GM21825 (cell line): ENCODE data around the gene NFIC.

ENCODE experiments used
- ATAC-seq: cut with Tn5 transposase; IDR thresholded peaks from one replicate; pipeline ENCODE4 v1.9.1; 2021; ENCODE audit warnings: mild to moderate bottlenecking, moderate library complexity; ENCODE audit not compliant: unreplicated experiment

Gene NFIC

DNA sequence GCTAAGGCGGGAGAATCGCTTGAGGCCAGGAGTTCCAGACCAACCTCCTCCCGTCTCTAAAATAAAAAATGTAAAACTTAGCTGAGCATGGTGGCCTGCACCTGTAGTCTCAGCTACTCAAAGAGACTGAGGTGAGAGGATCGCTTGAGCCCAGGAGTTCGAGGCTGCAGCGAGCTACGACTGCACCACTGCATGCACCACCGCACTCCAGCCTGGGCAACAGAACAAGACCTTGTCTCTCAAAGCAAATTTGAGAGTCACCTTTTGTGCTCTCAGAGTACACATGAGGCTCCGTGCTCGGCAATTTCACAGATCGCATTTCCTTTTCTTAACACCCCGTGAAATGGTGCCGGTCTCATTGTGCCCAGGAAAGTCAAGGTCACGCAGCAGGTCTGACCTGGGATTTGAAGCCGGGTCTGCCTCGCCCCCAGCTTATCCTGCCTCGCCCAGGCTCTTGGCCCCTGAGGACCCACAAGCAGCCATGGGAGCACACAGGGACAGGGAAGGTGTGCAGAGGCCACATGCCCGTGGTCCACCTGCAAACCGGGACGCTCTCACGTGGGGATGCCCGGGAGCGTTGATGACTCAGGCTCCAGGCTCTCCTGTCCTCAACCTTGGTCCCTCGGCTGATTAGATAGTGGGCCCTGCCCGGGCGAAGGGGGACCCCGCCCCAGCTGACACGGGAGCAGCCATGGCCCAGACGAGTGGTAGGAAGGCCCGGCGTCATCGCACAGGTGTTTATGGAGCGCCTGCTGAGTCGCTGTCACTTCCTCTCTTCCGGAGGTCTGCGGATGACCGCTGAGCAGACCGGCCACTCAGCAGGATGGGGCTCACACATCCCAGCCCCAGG is 115.1 kb downstream of the NFIC start:
- no peak for ATAC-seq

GRCh38 chr19:3482507-3483225 is 116.3 kb downstream of the NFIC start:
- ATAC-seq, result no peak

GRCh38 chr19:3483226-3483628 is 116.8 kb downstream of the NFIC start, which contains the start of gene SMIM44:
Gene SMIM44 (minus strand): TSS chr19:3483441. CDS start chr19:3483403, 38 bp downstream.
- no peak for ATAC-seq

- no peak for ATAC-seq
These were observed 125.2 kb downstream of the NFIC start for GRCh38 chr19:3491396-3492119.

DNA sequence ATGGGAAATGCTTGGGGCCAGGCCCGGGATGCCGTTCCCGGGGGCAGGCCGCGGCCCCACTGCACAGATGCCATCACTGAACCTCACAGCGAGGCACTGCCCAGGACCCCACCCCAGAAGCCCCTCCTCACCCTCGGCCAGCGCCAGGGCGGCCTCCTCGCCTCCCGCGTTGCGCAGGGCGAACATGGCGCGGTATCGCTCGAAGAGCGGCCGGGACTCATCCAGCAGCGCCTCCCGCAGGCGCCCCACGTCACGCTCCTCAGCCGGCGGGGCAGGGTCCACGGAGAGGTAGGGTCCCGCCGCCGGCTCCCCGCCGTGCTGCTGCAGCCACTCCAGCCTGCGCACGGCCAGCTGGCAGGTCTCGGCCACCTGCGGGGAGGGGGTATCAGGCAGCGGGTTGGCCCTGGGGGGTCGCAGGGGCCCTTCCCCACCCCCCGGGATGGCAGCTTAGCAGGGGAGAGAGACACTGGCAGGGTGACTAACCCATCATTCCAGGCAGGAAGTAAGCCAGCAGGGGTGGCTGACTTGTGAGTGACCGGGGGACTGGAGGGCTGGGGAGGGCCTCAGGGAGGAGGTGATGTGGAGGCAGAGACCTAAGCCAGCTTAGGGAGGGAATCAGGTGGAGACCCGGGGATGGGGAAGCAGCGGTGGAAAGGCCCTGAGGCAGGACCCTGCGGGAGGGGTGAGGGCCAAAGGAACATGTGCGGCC is 125.9 kb downstream of the NFIC start:
- ATAC-seq, result no peak

- no peak for ATAC-seq
These were observed 126.5 kb downstream of the NFIC start for GRCh38 chr19:3492919-3493318.

DNA sequence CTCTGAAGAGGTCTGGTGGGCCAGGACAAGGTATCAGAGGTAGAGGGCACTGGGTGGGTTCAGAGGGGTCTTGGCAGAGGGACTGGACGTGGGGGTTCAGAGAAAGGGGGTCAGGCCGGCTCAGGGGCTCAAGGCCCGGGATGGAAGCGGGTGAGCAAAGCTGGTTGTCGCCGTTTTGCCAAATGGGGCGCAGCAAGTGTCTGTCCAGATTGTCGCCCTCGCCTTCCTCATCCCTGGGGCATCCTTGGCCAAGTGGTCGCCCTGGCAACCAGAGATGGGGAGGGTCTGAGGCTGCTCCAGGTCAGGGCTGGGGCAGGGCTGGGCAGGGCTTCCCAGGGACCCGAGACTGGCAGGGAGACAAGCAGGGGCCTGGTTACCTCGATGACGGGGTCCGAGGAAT is 127.3 kb downstream of the NFIC start:
- no peak for ATAC-seq

GRCh38 chr19:3494051-3494450 is 127.7 kb downstream of the NFIC start:
- ATAC-seq, result no peak

DNA sequence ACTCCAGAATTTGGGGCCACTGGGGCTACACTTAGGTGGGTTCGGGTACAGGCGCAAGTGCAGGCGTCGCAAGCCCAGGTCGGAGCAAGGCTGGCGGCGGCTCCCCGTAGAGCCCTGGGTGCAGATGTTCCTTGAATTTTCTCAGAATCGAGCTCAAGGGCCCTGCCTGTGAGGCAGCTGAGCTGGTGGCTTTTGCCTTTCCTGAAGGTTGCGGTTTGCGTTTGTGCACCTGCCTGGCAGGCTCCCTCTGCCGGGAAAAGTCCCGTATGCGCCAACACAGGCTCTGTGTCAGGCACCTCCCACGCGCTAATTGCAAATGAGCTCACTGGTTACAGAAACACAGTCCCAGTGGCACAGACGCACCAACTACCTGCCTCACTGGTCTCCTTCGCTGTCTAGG is 128.2 kb downstream of the NFIC start:
- ATAC-seq, result no peak

DNA sequence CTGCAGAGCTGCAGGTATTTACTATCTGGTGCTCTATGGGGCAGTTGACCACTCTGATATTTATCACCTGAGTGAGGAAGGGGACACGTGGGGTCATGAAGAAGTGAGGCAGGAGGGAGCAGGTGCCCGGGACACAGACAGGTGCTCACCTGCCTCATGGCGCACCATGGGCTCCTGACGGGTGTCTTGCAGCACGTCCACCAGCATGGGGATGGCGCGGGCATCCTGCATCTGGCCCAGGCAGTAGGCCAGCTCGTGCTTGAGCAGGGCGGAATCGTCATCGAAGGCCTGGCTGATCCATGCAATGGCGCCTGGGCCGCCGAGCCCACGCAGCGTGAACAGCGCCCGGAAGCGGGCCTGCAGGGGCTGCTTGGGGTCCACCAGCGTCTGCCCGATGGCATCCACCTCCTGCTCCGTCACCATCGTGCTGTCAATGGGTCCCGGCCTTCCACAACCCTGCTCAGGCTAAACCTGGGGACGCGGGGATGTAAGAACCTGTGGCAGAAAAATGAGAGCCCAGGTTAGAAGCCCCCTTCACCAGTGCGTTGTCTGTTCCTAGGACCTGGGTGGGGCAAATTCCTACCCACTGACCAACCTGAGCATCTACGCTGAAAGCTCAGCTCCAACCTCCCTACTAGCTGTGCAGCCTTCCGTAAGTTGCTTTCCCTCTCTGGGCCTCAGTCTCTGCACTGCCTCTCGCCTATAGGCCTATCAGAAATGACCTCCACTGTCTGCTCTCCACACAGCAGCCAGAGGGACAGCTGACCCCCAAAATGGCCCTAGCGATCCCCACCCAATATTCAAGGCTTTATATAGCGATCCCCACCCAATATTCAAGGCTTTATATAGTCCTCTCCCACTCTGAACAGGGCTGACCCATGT is 130.2 kb downstream of the NFIC start:
- ATAC-seq, result no peak

- no peak for ATAC-seq
These were observed 131.6 kb downstream of the NFIC start for GRCh38 chr19:3497757-3498520.

GRCh38 chr19:3499738-3500428 is 133.5 kb downstream of the NFIC start:
- peak; percentile 11 for ATAC-seq

- peak; percentile 77 for ATAC-seq
These were observed 134.2 kb downstream of the NFIC start, which contains the start of gene DOHH for GRCh38 chr19:3500429-3501101. Gene DOHH (minus strand): TSS chr19:3500674. CDS start chr19:3496814, 3,860 bp downstream.

GRCh38 chr19:3501780-3502179 is 135.4 kb downstream of the NFIC start:
- ATAC-seq, result no peak

DNA sequence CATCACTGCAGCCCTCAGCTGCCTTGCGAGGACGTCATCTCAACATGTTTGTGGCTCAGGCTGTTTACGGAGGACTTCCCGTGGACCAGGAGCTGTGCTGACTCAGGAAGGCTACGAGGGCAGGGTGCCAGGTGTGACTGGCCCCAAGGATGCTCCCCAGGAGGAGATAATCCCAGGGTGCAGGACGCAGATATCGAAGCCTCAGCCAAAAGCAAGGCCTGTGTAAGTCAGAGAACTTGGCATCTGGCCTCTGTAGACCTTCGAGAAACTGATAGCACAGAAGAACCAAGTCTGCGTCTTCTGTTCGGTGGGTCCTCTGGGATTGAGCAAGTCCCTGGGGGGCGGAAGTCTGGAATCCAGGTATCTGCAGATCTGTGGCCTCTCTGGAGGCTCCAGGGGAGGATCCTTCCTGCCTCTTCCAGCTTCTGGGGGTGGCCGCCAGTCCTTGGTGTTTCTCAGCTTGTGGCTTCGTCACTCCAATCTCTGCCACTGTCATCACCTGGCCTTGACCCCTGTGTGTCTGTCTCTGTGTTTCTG is 136.7 kb downstream of the NFIC start:
- no peak for ATAC-seq

- no peak for ATAC-seq
These were observed 138.4 kb downstream of the NFIC start for GRCh38 chr19:3504735-3505134.

GRCh38 chr19:3505598-3506383 is 139.4 kb downstream of the NFIC start, which contains the start of gene FZR1:
Gene FZR1 (plus strand): TSS chr19:3506311. CDS start chr19:3522990, 16,679 bp downstream.
- peak; percentile 70 for ATAC-seq
